Measurements from ENCODE around the gene PARD3B. TPM values are rescaled to one million over a fixed set of nuclear protein-coding genes. Genes with fewer than 3 reads are reported as not detected.

The PARD3B gene
- total RNA-seq, 1 experiment from 2014 or later = 3.6 TPM

GRCh38 chr2:204897561-204897960 is 352.3 kb downstream of the PARD3B start:
- H3K4me1 ChIP-seq (ENCODE audit: control insufficient read depth, insufficient read depth, low read length) = no peaks in the 10 kb centered on the region
- CTCF ChIA-PET = no interaction called here
- no peaks in the 10 kb centered on the region for H3K36me3 ChIP-seq (ENCODE audit: control insufficient read depth, insufficient read depth, low read length)
- H3K27ac ChIP-seq (ENCODE audit: low read length) = no peak overlapping the region
- in situ Hi-C loops (cut with HindIII; ENCODE audit: low pct_unique_long_range_greater_than_20kb, low sequenced_read_pairs) = no loop called here
- no peaks in the 10 kb centered on the region for H3K27me3 ChIP-seq (ENCODE audit: control insufficient read depth, insufficient read depth, low read length)
- no TSS peak for BruUV-seq (replicated peaks)
- intact Hi-C loops (cut with micrococcal nuclease; ENCODE audit: unreplicated experiment) = no loop called here
- ATAC-seq = no peak
- no peak for DNase-seq (ENCODE audit: low read depth, low spot score)
- POLR2A ChIA-PET = no interaction called here
- H3K9me3 ChIP-seq (ENCODE audit: control insufficient read depth, insufficient read depth, low read depth, low read length) = no peaks in the 10 kb centered on the region
- H3K4me3 ChIP-seq (ENCODE audit: low read depth in 2 of 2, low read length in 2 of 2) = no peak overlapping the region
- TF ChIP-seq POLR2AphosphoS5 (IDR thresholded peaks at IDR 0.05; ENCODE audit: low read depth, low read length) (no peak), REST (IDR thresholded peaks at IDR 0.05; ENCODE audit: insufficient read depth in 1 of 2, low read depth in 2 of 2, low read length in 1 of 2) (no peak), TCF7L2 (IDR thresholded peaks at IDR 0.05; ENCODE audit: low read depth, low read length) (no peak), SIN3A (IDR thresholded peaks at IDR 0.05; ENCODE audit: borderline replicate concordance, insufficient read depth, low read depth, low read length) (no peak), CTCF (IDR thresholded peaks at IDR 0.05) (no peak)

GRCh38 chr2:204898928-204899640 is 353.8 kb downstream of the PARD3B start:
- no peak overlapping the region for H3K4me3 ChIP-seq (ENCODE audit: low read depth in 2 of 2, low read length in 2 of 2)
- ATAC-seq (no peak), DNase-seq (ENCODE audit: low read depth, low spot score) (no peak)
- no peaks in the 10 kb centered on the region for H3K9me3 ChIP-seq (ENCODE audit: control insufficient read depth, insufficient read depth, low read depth, low read length)
- TF ChIP-seq POLR2AphosphoS5 (IDR thresholded peaks at IDR 0.05; ENCODE audit: low read depth, low read length) (no peak), CTCF (IDR thresholded peaks at IDR 0.05) (no peak), REST (IDR thresholded peaks at IDR 0.05; ENCODE audit: insufficient read depth in 1 of 2, low read depth in 2 of 2, low read length in 1 of 2) (no peak), TCF7L2 (IDR thresholded peaks at IDR 0.05; ENCODE audit: low read depth, low read length) (no peak), SIN3A (IDR thresholded peaks at IDR 0.05; ENCODE audit: borderline replicate concordance, insufficient read depth, low read depth, low read length) (no peak)
- intact Hi-C loops (cut with micrococcal nuclease; ENCODE audit: unreplicated experiment) (no loop called here), in situ Hi-C loops (cut with HindIII; ENCODE audit: low pct_unique_long_range_greater_than_20kb, low sequenced_read_pairs) (no loop called here)
- H3K27me3 ChIP-seq (ENCODE audit: control insufficient read depth, insufficient read depth, low read length) = no peaks in the 10 kb centered on the region
- no peaks in the 10 kb centered on the region for H3K4me1 ChIP-seq (ENCODE audit: control insufficient read depth, insufficient read depth, low read length)
- CTCF ChIA-PET = no interaction called here
- H3K36me3 ChIP-seq (ENCODE audit: control insufficient read depth, insufficient read depth, low read length) = no peaks in the 10 kb centered on the region
- no peak overlapping the region for H3K27ac ChIP-seq (ENCODE audit: low read length)
- POLR2A ChIA-PET = interaction anchor here (0.7 kb wide), 2 partner anchors 575 to 662 kb away, joined by 3 read pairs; no protein-coding TSS in a partner anchor
- no TSS peak for BruUV-seq (replicated peaks)

Data from Panc1 (cell line).